Prostate gland (tissue), 2 donors: Measurements from ENCODE around the gene BCL6. TPM values are rescaled to one million over a fixed set of nuclear protein-coding genes. Genes with fewer than 3 reads are reported as not detected.

Experiments
- DNase-seq: peaks from one replicate; pipeline ENCODE4 v3.0.0-alpha.2; 2019; ENCODE audit warnings: low spot score
- H3K27ac ChIP-seq, 2 donors: fragments of 200-600 bp; sonication (generic); 2 replicates each; pipeline ENCODE4 v1.5.1; 2017 to 2019
- H3K27me3 ChIP-seq: fragments of 200-600 bp; sonication (generic); replicated peaks from 2 replicates; pipeline ENCODE4 v1.5.1; 2019; ENCODE audit not compliant: insufficient read depth
- H3K36me3 ChIP-seq, 2 donors: fragments of 200-600 bp; sonication (generic); 1 replicate in 1 of 2; 2 replicates in 1 of 2; pipeline versions ENCODE4 v1.5.1 to v1.8.1; 2017 to 2019
- H3K4me1 ChIP-seq: fragments of 200-600 bp; sonication (generic); replicated peaks from 2 replicates; pipeline ENCODE4 v1.5.1; 2019
- H3K4me3 ChIP-seq, 2 donors: fragments of 200-600 bp; sonication (generic); 2 replicates each; pipeline ENCODE4 v1.5.1; 2017 to 2019
- H3K9me3 ChIP-seq: fragments of 200-600 bp; sonication (generic); 2 replicates; pipeline ENCODE4 v1.5.1; 2017
- CTCF ChIP-seq, 4 experiments: fragments of 200-600 bp in 2 of 4; fragments of 450-650 bp in 2 of 4; sonication (generic) in 2 of 4; IDR thresholded peaks; 1 replicate in 3 of 4; 2 replicates in 1 of 4; pipeline ENCODE4 v1.5.1; 2016 to 2019; ENCODE audit warnings: antibody characterized with exemption in 4 of 4, mild to moderate bottlenecking in 2 of 4, moderate library complexity in 2 of 4
- POLR2A ChIP-seq: fragments of 450-650 bp; IDR thresholded peaks from one replicate; pipeline ENCODE4 v1.6.1; 2016; ENCODE audit warnings: antibody characterized with exemption, mild to moderate bottlenecking
- POLR2AphosphoS5 ChIP-seq: sonication (generic); formaldehyde crosslinking; IDR thresholded peaks from one replicate; pipeline ENCODE4 v1.6.1; 2017; ENCODE audit warnings: antibody characterized with exemption
- WGBS: methylation state at CpG from one replicate; pipeline ENCODE4 v1.1.5; 2018; 5-methylcytosine and 5-hydroxymethylcytosine counted together
- intact Hi-C: fragments of 100-400 bp; cut with DNase I; formaldehyde crosslinking; loops from one replicate; pipeline ENCODE4 v1.14.2; 2022
- total RNA-seq, 2 donors: library from RNA; depleted of rRNA; stranded (reverse); fragments of >200 nt; gene quantifications; one replicate each; pipeline ENCODE4 v1.1.0, GENCODE V29; 2016

BCL6 gene
- total RNA-seq, 2 donors from 2014 or later = 50.1 to 105 TPM

GRCh38 chr3:187720337-187720670, 25.0 kb downstream of the BCL6 start:
- DNase-seq = no peak
- intact Hi-C loops = no loop called here
- 93% methylated on average over 2 of the region's 2 CpGs for whole genome bisulfite sequencing
- Histone ChIP-seq H3K4me1 (no peaks in the 10 kb centered on the region), H3K27ac (no peak overlapping the region), H3K36me3 (peaks cover 20 to 21% of the 10 kb centered on the region in 2 donors), H3K27me3 (no peaks in the 10 kb centered on the region), H3K4me3 (no peak overlapping the region), H3K9me3 (no peaks in the 10 kb centered on the region)
- no peak for TF ChIP-seq CTCF (IDR thresholded peaks at IDR 0.05)
- TF ChIP-seq POLR2AphosphoS5 = no peak
- no peak for TF ChIP-seq POLR2A

GRCh38 chr3:187719628-187720336, 25.5 kb downstream of the BCL6 start:
- no peak overlapping the region for H3K27ac ChIP-seq
- intact Hi-C loops = no loop called here

GRCh38 chr3:187718802-187719201, 26.5 kb downstream of the BCL6 start:
- WGBS = 91% methylated on average over 5 of the region's 5 CpGs
- H3K27me3 ChIP-seq = no peaks in the 10 kb centered on the region
- no peak overlapping the region for H3K27ac ChIP-seq
- no peaks in the 10 kb centered on the region for H3K9me3 ChIP-seq
- no peaks in the 10 kb centered on the region for H3K4me1 ChIP-seq
- peaks cover 11 to 12% of the 10 kb centered on the region in 2 donors for H3K36me3 ChIP-seq
- TF ChIP-seq POLR2AphosphoS5 (no peak), POLR2A (no peak), CTCF (IDR thresholded peaks at IDR 0.05) (no peak)
- intact Hi-C loops = no loop called here
- H3K4me3 ChIP-seq = no peak overlapping the region
- DNase-seq = no peak

More at GRCh38 chr3:187719628-187720336, 25.5 kb downstream of the BCL6 start:
- Histone ChIP-seq H3K4me1 (no peaks in the 10 kb centered on the region), H3K27me3 (no peaks in the 10 kb centered on the region), H3K36me3 (peaks cover 14 to 16% of the 10 kb centered on the region in 2 donors), H3K9me3 (no peaks in the 10 kb centered on the region), H3K4me3 (no peak overlapping the region)
- 20% methylated on average over 6 of the region's 6 CpGs for WGBS
- no peak for DNase-seq
- TF ChIP-seq POLR2AphosphoS5 (no peak), CTCF (IDR thresholded peaks at IDR 0.05) (no peak), POLR2A (no peak)

GRCh38 chr3:187717572-187717971, 27.7 kb downstream of the BCL6 start:
- no peaks in the 10 kb centered on the region for H3K27me3 ChIP-seq
- H3K27ac ChIP-seq = no peak overlapping the region
- intact Hi-C loops = no loop called here
- no peak for TF ChIP-seq POLR2A
- no peak for TF ChIP-seq POLR2AphosphoS5
- no peak for TF ChIP-seq CTCF (IDR thresholded peaks at IDR 0.05)
- 45% methylated on average over 1 of the region's 1 CpG for WGBS
- DNase-seq = no peak
- no peak overlapping the region for H3K4me3 ChIP-seq
- H3K4me1 ChIP-seq = no peaks in the 10 kb centered on the region
- H3K9me3 ChIP-seq = no peaks in the 10 kb centered on the region
- peaks cover 6 to 7% of the 10 kb centered on the region in 2 donors for H3K36me3 ChIP-seq

GRCh38 chr3:187714404-187714979, 30.8 kb downstream of the BCL6 start:
- H3K36me3 ChIP-seq = no peaks in the 10 kb centered on the region
- no peaks in the 10 kb centered on the region for H3K9me3 ChIP-seq
- intact Hi-C loops = no loop called here
- no peaks in the 10 kb centered on the region for H3K4me1 ChIP-seq
- WGBS = 26% methylated on average over 4 of the region's 4 CpGs
- no peaks in the 10 kb centered on the region for H3K27me3 ChIP-seq
- H3K4me3 ChIP-seq = no peak overlapping the region
- H3K27ac ChIP-seq = no peak overlapping the region
- no peak for TF ChIP-seq POLR2A
- TF ChIP-seq CTCF (IDR thresholded peaks at IDR 0.05) = peak; percentile 78 to 92 (median 85)
- TF ChIP-seq POLR2AphosphoS5 = peak; percentile 14
- peak; percentile 79 for DNase-seq
